Mesendoderm (in vitro differentiated cells): ENCODE results near the gene TLL2.

ENCODE experiments used
- DNase-seq: peaks from one replicate; pipeline ENCODE4 v3.0.0; 2013
- H2AK5ac ChIP-seq: 2 replicates; pipeline ENCODE4 v1.6.1; 2013; ENCODE audit warnings: low read length, inconsistent platforms
- H2BK120ac ChIP-seq: 2 replicates; pipeline ENCODE4 v1.6.1; 2013; ENCODE audit warnings: low read depth, mild to moderate bottlenecking, low read length, moderate library complexity, mixed read lengths
- H2BK15ac ChIP-seq: replicated peaks from 2 replicates; pipeline ENCODE4 v1.6.1; 2013; ENCODE audit warnings: low read depth, mild to moderate bottlenecking, moderate library complexity
- H2BK5ac ChIP-seq: 2 replicates; pipeline ENCODE4 v1.6.1; 2013; ENCODE audit warnings: low read length, inconsistent platforms
- H3K18ac ChIP-seq: 2 replicates; pipeline ENCODE4 v1.6.1; 2013; ENCODE audit warnings: mild to moderate bottlenecking, low read length, mixed read lengths
- H3K23ac ChIP-seq: one replicate; pipeline ENCODE4 v1.6.1; 2013; ENCODE audit warnings: low read length
- H3K27ac ChIP-seq: 2 replicates; pipeline ENCODE4 v1.5.1; 2013; ENCODE audit warnings: low read depth, mild to moderate bottlenecking, inconsistent platforms, low read length, moderate library complexity
- H3K27me3 ChIP-seq: 2 replicates; pipeline ENCODE4 v1.6.1; 2013; ENCODE audit warnings: low read length, control low read depth, mild to moderate bottlenecking, inconsistent platforms; ENCODE audit not compliant: insufficient read depth, poor library complexity
- H3K36me3 ChIP-seq: 2 replicates; pipeline ENCODE4 v1.6.1; 2013; ENCODE audit warnings: low read length, inconsistent platforms; ENCODE audit not compliant: control insufficient read depth, insufficient read depth
- H3K4ac ChIP-seq: one replicate; pipeline ENCODE4 v1.6.1; 2013; ENCODE audit warnings: low read depth, mild to moderate bottlenecking, low read length, moderate library complexity
- H3K4me1 ChIP-seq: 2 replicates; pipeline ENCODE4 v1.6.1; 2013; ENCODE audit warnings: low read depth, low read length, inconsistent platforms; ENCODE audit not compliant: control insufficient read depth
- H3K4me2 ChIP-seq: 2 replicates; pipeline ENCODE4 v1.6.1; 2013; ENCODE audit warnings: low read length
- H3K4me3 ChIP-seq: 2 replicates; pipeline ENCODE4 v1.5.1; 2013; ENCODE audit warnings: mild to moderate bottlenecking, low read length
- H3K56ac ChIP-seq: one replicate; pipeline ENCODE4 v1.6.1; 2013; ENCODE audit warnings: low read length
- H3K79me1 ChIP-seq: 2 replicates; pipeline ENCODE4 v1.6.1; 2013; ENCODE audit warnings: low read length, inconsistent platforms
- H3K79me2 ChIP-seq: 2 replicates; pipeline ENCODE4 v1.6.1; 2013; ENCODE audit warnings: mild to moderate bottlenecking, low read length; ENCODE audit not compliant: control insufficient read depth, insufficient read depth
- H3K9ac ChIP-seq: 2 replicates; pipeline ENCODE4 v1.6.1; 2013; ENCODE audit warnings: low read length, inconsistent platforms
- H4K5ac ChIP-seq: one replicate; pipeline ENCODE4 v1.6.1; 2013; ENCODE audit warnings: low read length
- H4K8ac ChIP-seq: one replicate; pipeline ENCODE4 v1.6.1; 2013; ENCODE audit warnings: low read depth, mild to moderate bottlenecking, control low read depth, low read length, moderate library complexity
- WGBS: extraction: QIAGEN DNeasy Blood & Tissue Kit; methylation state at CpG from one replicate; pipeline ENCODE4 v1.1.7; 2013; ENCODE audit warnings: low lambda C conversion rate, missing lambda C conversion rate; ENCODE audit not compliant: insufficient coverage; ENCODE audit errors: extremely low coverage; 5-methylcytosine and 5-hydroxymethylcytosine counted together

The TLL2 gene

GRCh38 chr10:96410296-96410695, 103.4 kb downstream of the TLL2 start:
- Histone ChIP-seq H3K79me2 (no peaks in the 10 kb centered on the region), H3K4me3 (no peak overlapping the region), H3K9ac (no peak overlapping the region), H3K4me2 (no peak overlapping the region), H3K36me3 (no peaks in the 10 kb centered on the region), H3K27ac (no peak overlapping the region), H3K27me3 (no peaks in the 10 kb centered on the region), H3K4ac (no peak overlapping the region), H3K79me1 (no peaks in the 10 kb centered on the region), H4K5ac (no peak overlapping the region), H3K18ac (no peak overlapping the region), H3K4me1 (no peaks in the 10 kb centered on the region), H3K23ac (no peak overlapping the region), H2BK15ac (no peak overlapping the region), H3K56ac (no peak overlapping the region), H2AK5ac (no peak overlapping the region), H2BK5ac (no peak overlapping the region), H4K8ac (no peak overlapping the region), H2BK120ac (no peak overlapping the region)
- no CpG with 5 or more reads among the region's 11 CpGs for WGBS
- DNase-seq = no peak

GRCh38 chr10:96408201-96408600, 105.5 kb downstream of the TLL2 start:
- no CpG with 5 or more reads among the region's 1 CpG for WGBS
- Histone ChIP-seq H3K23ac (no peak overlapping the region), H3K4me1 (no peaks in the 10 kb centered on the region), H3K4ac (no peak overlapping the region), H2BK120ac (no peak overlapping the region), H4K5ac (no peak overlapping the region), H3K36me3 (no peaks in the 10 kb centered on the region), H3K56ac (no peak overlapping the region), H3K79me2 (no peaks in the 10 kb centered on the region), H3K18ac (no peak overlapping the region), H3K4me3 (no peak overlapping the region), H3K79me1 (no peaks in the 10 kb centered on the region), H3K9ac (no peak overlapping the region), H2BK15ac (no peak overlapping the region), H3K27me3 (no peaks in the 10 kb centered on the region), H4K8ac (no peak overlapping the region), H3K4me2 (no peak overlapping the region), H2AK5ac (no peak overlapping the region), H3K27ac (no peak overlapping the region), H2BK5ac (no peak overlapping the region)
- no peak for DNase-seq

GRCh38 chr10:96407560-96408069, 106.1 kb downstream of the TLL2 start:
- Histone ChIP-seq H4K5ac (no peak overlapping the region), H2BK5ac (no peak overlapping the region), H3K9ac (no peak overlapping the region), H3K4me2 (no peak overlapping the region), H3K4me1 (no peaks in the 10 kb centered on the region), H2BK120ac (no peak overlapping the region), H3K27ac (no peak overlapping the region), H3K36me3 (no peaks in the 10 kb centered on the region), H3K4me3 (no peak overlapping the region), H3K79me2 (no peaks in the 10 kb centered on the region), H3K79me1 (no peaks in the 10 kb centered on the region), H3K4ac (no peak overlapping the region), H4K8ac (no peak overlapping the region), H3K18ac (no peak overlapping the region), H3K27me3 (no peaks in the 10 kb centered on the region), H3K23ac (no peak overlapping the region), H3K56ac (no peak overlapping the region), H2BK15ac (no peak overlapping the region), H2AK5ac (no peak overlapping the region)
- no CpG with 5 or more reads among the region's 15 CpGs for WGBS
- DNase-seq = no peak

- no peaks in the 10 kb centered on the region for H3K79me1 ChIP-seq
- H3K18ac ChIP-seq = no peak overlapping the region
- no peak for DNase-seq
- no peak overlapping the region for H2BK120ac ChIP-seq
- no peaks in the 10 kb centered on the region for H3K27me3 ChIP-seq
- no peak overlapping the region for H3K4me2 ChIP-seq
- H3K79me2 ChIP-seq = no peaks in the 10 kb centered on the region
- no peak overlapping the region for H2BK5ac ChIP-seq
- H3K56ac ChIP-seq = no peak overlapping the region
- H3K9ac ChIP-seq = no peak overlapping the region
- no peak overlapping the region for H4K5ac ChIP-seq
- H3K23ac ChIP-seq = no peak overlapping the region
- no CpG with 5 or more reads among the region's 5 CpGs for WGBS
- no peaks in the 10 kb centered on the region for H3K4me1 ChIP-seq
- H2AK5ac ChIP-seq = no peak overlapping the region
- H3K4ac ChIP-seq = no peak overlapping the region
- no peak overlapping the region for H3K27ac ChIP-seq
- no peak overlapping the region for H4K8ac ChIP-seq
- H2BK15ac ChIP-seq = no peak overlapping the region
- H3K4me3 ChIP-seq = no peak overlapping the region
- no peaks in the 10 kb centered on the region for H3K36me3 ChIP-seq
These were observed 107.6 kb downstream of the TLL2 start for GRCh38 chr10:96406091-96406490.

- DNase-seq = no peak
- no peak overlapping the region for H3K4me3 ChIP-seq
- no peak overlapping the region for H4K5ac ChIP-seq
- H3K56ac ChIP-seq = no peak overlapping the region
- H3K4me2 ChIP-seq = no peak overlapping the region
- H3K4ac ChIP-seq = no peak overlapping the region
- no peaks in the 10 kb centered on the region for H3K79me1 ChIP-seq
- no peak overlapping the region for H4K8ac ChIP-seq
- H3K4me1 ChIP-seq = no peaks in the 10 kb centered on the region
- no CpG with 5 or more reads among the region's 16 CpGs for WGBS
- no peaks in the 10 kb centered on the region for H3K36me3 ChIP-seq
- H2AK5ac ChIP-seq = no peak overlapping the region
- no peak overlapping the region for H2BK5ac ChIP-seq
- no peak overlapping the region for H2BK120ac ChIP-seq
- no peak overlapping the region for H2BK15ac ChIP-seq
- no peaks in the 10 kb centered on the region for H3K79me2 ChIP-seq
- H3K18ac ChIP-seq = no peak overlapping the region
- no peaks in the 10 kb centered on the region for H3K27me3 ChIP-seq
- H3K9ac ChIP-seq = no peak overlapping the region
- H3K23ac ChIP-seq = no peak overlapping the region
- H3K27ac ChIP-seq = no peak overlapping the region
These were observed 111.1 kb downstream of the TLL2 start for GRCh38 chr10:96402417-96403305.
